Thoracic aorta (tissue), 2 donors: ENCODE data around the gene TMEM179. TPM values are rescaled to one million over a fixed set of nuclear protein-coding genes. Genes with fewer than 3 reads are reported as not detected.

ENCODE experiments used
- ATAC-seq: fragments of 150-250 bp; one replicate; pipeline ENCODE4 v1.8.0; 2017; ENCODE audit warnings: low read depth; ENCODE audit not compliant: insufficient number of reproducible peaks, low FRiP score
- DNase-seq: peaks from one replicate; pipeline ENCODE4 v3.0.0-alpha.2; 2020; ENCODE audit warnings: low spot score
- H3K27ac ChIP-seq, 2 donors: fragments of 200-600 bp; sonication (generic); 1 replicate in 1 of 2; 2 replicates in 1 of 2; pipeline ENCODE4 v1.5.1; 2016; ENCODE audit warnings: mild to moderate bottlenecking in 2 of 2, moderate library complexity in 2 of 2
- H3K27me3 ChIP-seq: fragments of 200-600 bp; sonication (generic); replicated peaks from 2 replicates; pipeline ENCODE4 v1.6.0; 2016; ENCODE audit warnings: mild to moderate bottlenecking; ENCODE audit not compliant: insufficient read depth
- H3K36me3 ChIP-seq: fragments of 200-600 bp; sonication (generic); one replicate; pipeline ENCODE4 v1.5.1; 2016
- H3K4me1 ChIP-seq, 2 donors: fragments of 200-600 bp; sonication (generic); 1 replicate in 1 of 2; 2 replicates in 1 of 2; pipeline versions ENCODE4 v1.5.1 to v1.6.0; 2016; ENCODE audit warnings: low read depth in 2 of 2, mild to moderate bottlenecking in 1 of 2; ENCODE audit not compliant: control insufficient read depth in 1 of 2
- H3K4me3 ChIP-seq: fragments of 200-600 bp; sonication (generic); 2 replicates; pipeline ENCODE4 v1.5.1; 2016; ENCODE audit warnings: mild to moderate bottlenecking
- H3K9me3 ChIP-seq: fragments of 200-600 bp; sonication (generic); 2 replicates; pipeline ENCODE4 v1.5.1; 2016
- CTCF ChIP-seq: fragments of 200-600 bp; sonication (generic); IDR thresholded peaks from one replicate; pipeline ENCODE4 v1.5.1; 2019; ENCODE audit warnings: antibody characterized with exemption
- total RNA-seq, 2 donors: library from RNA; depleted of rRNA; stranded (reverse); fragments of >200 nt; gene quantifications; one replicate each; pipeline versions ENCODE4 v1.1.0 to v1.2.3, GENCODE V29; 2016

The TMEM179 gene
- total RNA-seq, 2 donors from 2014 or later = not detected

GRCh38 chr14:104556256-104557021 lies 48.1 kb downstream of the TMEM179 start:
- H3K27me3 ChIP-seq = no peaks in the 10 kb centered on the region
- no peak overlapping the region for H3K4me3 ChIP-seq
- no peak for TF ChIP-seq CTCF
- no peaks in the 10 kb centered on the region for H3K9me3 ChIP-seq
- H3K4me1 ChIP-seq = no peaks in the 10 kb centered on the region
- H3K36me3 ChIP-seq = no peaks in the 10 kb centered on the region
- DNase-seq (no peak), ATAC-seq (no peak)
- H3K27ac ChIP-seq = no peak overlapping the region

GRCh38 chr14:104555430-104556255 lies 48.9 kb downstream of the TMEM179 start:
- no peaks in the 10 kb centered on the region for H3K27me3 ChIP-seq
- no peak for DNase-seq
- H3K27ac ChIP-seq = no peak overlapping the region

GRCh38 chr14:104554608-104555429 lies 49.8 kb downstream of the TMEM179 start:
- ATAC-seq = no peak

More at GRCh38 chr14:104555430-104556255, 48.9 kb downstream of the TMEM179 start:
- no peak for ATAC-seq
- H3K36me3 ChIP-seq = no peaks in the 10 kb centered on the region
- no peak for TF ChIP-seq CTCF
- no peak overlapping the region for H3K4me3 ChIP-seq
- no peaks in the 10 kb centered on the region for H3K9me3 ChIP-seq
- H3K4me1 ChIP-seq = no peaks in the 10 kb centered on the region

GRCh38 chr14:104554088-104554607 lies 50.4 kb downstream of the TMEM179 start:
- Histone ChIP-seq H3K4me3 (no peak overlapping the region), H3K36me3 (no peaks in the 10 kb centered on the region), H3K9me3 (no peaks in the 10 kb centered on the region), H3K4me1 (no peaks in the 10 kb centered on the region), H3K27ac (no peak overlapping the region), H3K27me3 (no peaks in the 10 kb centered on the region)
- ATAC-seq (no peak), DNase-seq (no peak)
- TF ChIP-seq CTCF = no peak

More at GRCh38 chr14:104554608-104555429, 49.8 kb downstream of the TMEM179 start:
- Histone ChIP-seq H3K9me3 (no peaks in the 10 kb centered on the region), H3K4me3 (no peak overlapping the region), H3K27me3 (no peaks in the 10 kb centered on the region), H3K27ac (no peak overlapping the region), H3K4me1 (no peaks in the 10 kb centered on the region), H3K36me3 (no peaks in the 10 kb centered on the region)
- no peak for DNase-seq
- no peak for TF ChIP-seq CTCF
